Stimulated activated naive CD8-positive, alpha-beta T cell treated with anti-CD3 and anti-CD28 coated beads, Interleukin-15, Interleukin-2, amounts not matched to agents 100 U/mL and 50 U/mL, for 24 hours (primary cell): ENCODE measurements around the gene IRAG1.
"Not testable (repeated sequence)": the region's sequence is repeated elsewhere in the genome, so short reads cannot be mapped to it uniquely, and the experiment has no call there.

Experiments used
- ATAC-seq: fragments of 150-1000 bp; cut with Tn5 transposase; one replicate; pipeline ENCODE4 v1.10.0; 2021
- DNase-seq: peaks from one replicate; pipeline ENCODE4 v3.0.0; 2021

The IRAG1 gene

GRCh38 chr11:10699072-10699471 lies 5.5 kb upstream of the IRAG1 start:
- ATAC-seq (no peak), DNase-seq (no peak)

DNA sequence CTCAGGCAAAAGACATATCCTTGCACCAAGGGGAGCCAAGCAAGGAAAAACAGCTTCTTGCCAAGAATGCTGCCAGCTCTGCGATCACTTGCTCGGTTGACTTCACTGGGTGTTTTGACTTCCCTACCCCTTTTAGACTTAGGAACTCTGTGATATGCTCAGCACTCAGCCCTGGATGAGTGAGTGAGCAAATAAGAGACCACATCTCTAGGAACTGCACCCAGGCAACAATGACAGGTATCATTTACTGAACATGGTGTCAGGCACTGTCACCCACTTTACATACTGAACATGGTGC lies 3.7 kb upstream of the IRAG1 start:
- DNase-seq: no peak
- ATAC-seq: no peak

GRCh38 chr11:10696468-10697322 lies 3.1 kb upstream of the IRAG1 start:
- no peak for ATAC-seq
- DNase-seq: no peak

DNA sequence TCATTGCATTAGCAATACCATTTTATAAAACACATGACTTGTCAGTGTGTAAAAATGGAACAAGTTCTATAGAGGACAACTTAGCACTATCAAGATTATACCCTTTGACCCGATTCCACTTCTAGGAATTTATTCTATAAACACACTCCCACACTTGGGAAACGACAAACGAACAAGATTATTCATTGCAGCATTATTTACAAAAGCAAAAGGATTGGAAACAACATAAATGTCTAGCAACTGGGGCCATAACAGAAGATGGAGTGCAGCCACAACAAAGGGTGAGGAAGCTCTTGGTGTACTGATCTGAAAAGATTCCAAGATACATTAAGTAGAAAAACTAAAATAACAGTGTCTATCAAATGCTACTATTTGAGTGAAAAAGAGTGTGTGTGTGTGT lies 2.3 kb upstream of the IRAG1 start:
- no peak for ATAC-seq
- no peak for DNase-seq

- DNase-seq (no peak), ATAC-seq (no peak)
Observed at GRCh38 chr11:10694486-10695239, 1.1 kb upstream of the IRAG1 start.

GRCh38 chr11:10692531-10693115 lies 932 bp downstream of the IRAG1 start:
- DNase-seq: no peak

GRCh38 chr11:10688401-10688800 lies 5.2 kb downstream of the IRAG1 start:
- ATAC-seq (peak; percentile 46), DNase-seq (no peak)

More at GRCh38 chr11:10692531-10693115, 932 bp downstream of the IRAG1 start:
- no peak for ATAC-seq

- ATAC-seq (no peak), DNase-seq (no peak)
Observed at GRCh38 chr11:10686311-10686710, 7.2 kb downstream of the IRAG1 start.

DNA sequence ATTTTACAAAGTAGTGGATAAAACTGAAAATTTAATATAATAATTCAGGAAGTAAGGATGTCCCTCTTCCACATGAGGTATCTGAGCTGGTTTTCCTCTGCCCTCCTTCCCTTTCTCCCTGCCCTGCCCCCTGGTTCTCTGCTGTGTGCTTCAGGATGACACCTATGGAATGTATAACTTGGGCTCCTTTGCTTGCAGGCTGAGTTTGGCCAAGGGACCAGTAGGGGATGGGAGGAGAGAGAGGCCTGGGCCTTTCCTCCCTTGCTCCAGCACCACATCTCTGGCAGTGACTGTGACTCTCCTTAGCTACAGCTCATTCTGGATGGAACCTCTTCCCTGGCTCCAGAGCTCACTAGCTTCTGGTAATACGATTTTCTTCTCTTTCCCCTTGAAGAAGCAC lies 10.1 kb downstream of the IRAG1 start:
- ATAC-seq (no peak), DNase-seq (no peak)

- DNase-seq (no peak), ATAC-seq (no peak)
Observed at GRCh38 chr11:10680956-10681487, 12.5 kb downstream of the IRAG1 start.

DNA sequence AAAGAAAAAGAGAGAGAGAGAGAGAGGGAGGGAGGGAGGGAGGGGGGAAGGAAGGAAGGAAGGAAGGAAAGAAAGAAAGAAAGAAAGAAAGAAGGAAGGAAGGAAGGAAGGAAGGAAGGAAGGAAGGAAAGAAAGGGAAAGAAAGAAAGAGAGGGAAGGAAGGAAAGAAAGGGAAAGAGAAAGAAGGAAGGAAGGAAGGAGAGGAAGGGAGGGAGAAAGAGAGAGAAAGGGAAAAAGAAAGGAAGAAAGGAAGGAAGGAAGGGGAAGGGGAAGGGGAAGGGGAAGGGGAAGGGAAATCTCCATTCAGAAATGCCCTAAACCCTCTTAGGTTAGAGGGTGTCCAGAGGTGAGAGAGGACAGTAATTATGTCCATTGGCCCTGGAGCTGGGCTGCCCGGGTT lies 13.3 kb downstream of the IRAG1 start:
- ATAC-seq, DNase-seq: not testable (repeated sequence)

DNA sequence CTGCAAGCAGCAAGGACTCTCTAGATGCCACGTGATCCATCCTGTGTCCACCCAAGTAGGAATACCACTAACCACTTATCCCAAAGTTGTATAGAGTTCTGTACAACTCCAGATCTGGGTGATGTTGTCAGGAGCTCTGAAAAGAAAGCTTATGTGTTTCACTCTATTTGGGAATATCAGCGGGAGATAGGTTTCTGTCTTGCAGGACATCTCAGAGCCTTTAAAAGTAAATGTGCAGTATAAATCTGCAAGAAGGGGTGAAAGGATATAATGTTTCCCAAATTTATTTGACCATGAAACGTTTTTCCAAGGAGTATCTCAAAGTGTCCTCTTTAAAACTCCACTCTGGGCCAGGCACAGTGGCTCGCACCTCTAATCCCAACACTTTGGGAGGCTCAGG lies 13.9 kb downstream of the IRAG1 start:
- DNase-seq (no peak), ATAC-seq (no peak)

DNA sequence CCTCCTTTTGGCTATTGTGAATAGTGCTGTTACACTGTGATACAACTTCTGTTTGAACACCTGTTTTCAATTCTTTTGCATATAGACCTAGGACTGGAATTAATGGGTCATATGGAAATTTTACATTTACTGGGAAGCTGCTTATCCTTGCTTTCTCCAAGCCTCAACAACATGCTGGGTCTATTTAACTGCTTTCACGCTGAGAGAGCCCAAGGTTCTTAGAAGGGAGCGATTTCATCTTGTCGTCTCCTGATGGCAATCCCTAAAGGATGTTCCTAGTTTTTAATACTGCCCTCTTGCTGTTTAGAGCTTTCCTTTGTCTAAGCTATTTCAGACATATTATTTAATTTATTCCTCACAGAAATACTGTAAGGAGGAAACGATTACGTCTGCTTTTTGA lies 15.5 kb downstream of the IRAG1 start:
- ATAC-seq (no peak), DNase-seq (no peak)

GRCh38 chr11:10676919-10677318 lies 16.6 kb downstream of the IRAG1 start:
- no peak for DNase-seq
- ATAC-seq: no peak

DNA sequence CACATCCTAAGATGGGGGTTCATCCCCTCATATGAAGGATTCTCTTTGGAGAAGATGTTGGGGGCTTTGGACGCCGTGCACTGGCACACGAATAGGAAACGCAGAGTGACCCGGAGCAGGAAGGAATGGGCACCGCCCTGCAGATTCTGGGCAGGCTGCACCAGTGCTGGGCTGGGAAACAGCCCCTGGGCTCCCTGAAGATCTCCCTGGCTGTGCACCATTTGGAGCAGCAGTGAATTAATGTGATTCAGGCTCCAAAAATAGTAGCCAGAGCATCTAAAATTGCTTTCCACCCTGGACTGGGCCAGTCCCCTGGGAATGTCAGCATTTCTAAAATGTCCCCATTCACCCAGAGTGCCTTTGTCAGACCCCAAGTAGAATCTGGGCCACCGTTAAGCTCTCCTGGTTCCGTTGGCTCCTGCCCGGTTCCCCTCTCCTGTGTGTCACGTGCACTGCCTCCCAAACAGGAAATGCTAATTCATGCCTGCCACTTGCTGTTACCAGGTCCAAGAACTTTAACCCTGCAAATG lies 18.6 kb downstream of the IRAG1 start:
- no peak for ATAC-seq

DNA sequence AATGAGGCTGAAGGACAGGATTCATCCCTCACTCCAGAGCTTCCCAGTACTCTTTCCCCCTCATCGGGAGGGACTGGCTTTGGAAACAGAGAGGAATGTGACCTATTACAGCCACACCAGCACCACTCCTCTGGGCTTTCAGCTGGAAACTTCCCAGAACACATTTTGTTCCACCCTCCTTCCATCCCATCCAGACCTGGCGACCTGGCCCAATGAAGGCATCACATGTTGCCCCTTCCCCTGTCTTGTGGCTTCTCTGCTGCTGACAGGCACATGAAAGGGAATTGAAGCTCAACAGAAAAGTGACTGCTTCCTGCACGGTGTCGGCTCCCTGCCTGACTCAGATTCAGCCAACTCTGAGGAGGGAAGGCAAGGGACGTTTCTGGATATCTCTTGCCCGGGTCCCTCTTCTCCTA lies 19.1 kb downstream of the IRAG1 start:
- DNase-seq (no peak), ATAC-seq (no peak)

More for the DNA sequence above, 18.6 kb downstream of the IRAG1 start:
- no peak for DNase-seq

DNA sequence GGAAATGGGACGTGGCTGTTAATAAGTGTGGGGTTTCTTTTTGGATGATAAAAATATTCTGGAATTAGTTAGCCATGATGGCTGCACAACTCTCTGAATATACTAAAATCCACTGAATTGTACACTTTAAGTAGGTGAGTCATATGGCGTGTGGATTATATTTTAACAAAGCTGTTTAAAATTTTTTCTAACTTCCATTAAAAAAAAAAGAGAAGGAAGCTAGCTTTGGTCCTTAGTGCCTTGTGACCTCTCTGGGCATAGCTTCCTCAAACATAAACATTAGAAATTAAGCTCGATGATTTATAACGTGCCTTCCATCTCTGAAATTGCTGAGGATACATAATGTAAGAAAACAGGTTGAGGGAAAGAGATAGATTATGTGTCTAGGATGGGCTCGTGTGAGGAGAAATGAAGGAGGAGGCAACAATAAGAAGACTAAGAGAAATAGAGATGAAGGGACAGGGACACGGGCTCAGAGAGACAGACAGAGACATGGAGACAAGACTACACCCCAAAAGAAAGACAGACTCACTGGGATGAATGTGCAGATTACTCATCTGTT lies 20.0 kb downstream of the IRAG1 start:
- DNase-seq (no peak), ATAC-seq (no peak)

DNA sequence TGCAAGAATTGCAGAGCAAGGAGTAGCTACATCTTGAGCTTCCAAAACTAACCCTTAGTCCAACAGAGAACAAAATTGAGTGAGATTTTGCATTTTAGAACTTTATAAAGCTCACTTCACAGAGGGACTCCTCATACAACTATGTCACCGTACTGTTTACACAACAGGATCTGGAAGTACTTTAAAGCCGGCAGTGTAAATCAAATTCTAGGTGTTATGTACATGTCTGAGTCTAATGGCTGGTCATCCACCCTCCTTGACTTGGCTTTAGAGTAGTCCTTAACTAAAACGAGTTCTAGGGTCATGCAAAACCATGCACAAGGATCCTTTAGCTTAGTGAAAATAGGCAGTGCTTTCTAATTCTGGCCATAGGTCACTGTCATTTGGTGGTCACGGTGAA lies 23.5 kb downstream of the IRAG1 start:
- no peak for ATAC-seq
- no peak for DNase-seq

DNA sequence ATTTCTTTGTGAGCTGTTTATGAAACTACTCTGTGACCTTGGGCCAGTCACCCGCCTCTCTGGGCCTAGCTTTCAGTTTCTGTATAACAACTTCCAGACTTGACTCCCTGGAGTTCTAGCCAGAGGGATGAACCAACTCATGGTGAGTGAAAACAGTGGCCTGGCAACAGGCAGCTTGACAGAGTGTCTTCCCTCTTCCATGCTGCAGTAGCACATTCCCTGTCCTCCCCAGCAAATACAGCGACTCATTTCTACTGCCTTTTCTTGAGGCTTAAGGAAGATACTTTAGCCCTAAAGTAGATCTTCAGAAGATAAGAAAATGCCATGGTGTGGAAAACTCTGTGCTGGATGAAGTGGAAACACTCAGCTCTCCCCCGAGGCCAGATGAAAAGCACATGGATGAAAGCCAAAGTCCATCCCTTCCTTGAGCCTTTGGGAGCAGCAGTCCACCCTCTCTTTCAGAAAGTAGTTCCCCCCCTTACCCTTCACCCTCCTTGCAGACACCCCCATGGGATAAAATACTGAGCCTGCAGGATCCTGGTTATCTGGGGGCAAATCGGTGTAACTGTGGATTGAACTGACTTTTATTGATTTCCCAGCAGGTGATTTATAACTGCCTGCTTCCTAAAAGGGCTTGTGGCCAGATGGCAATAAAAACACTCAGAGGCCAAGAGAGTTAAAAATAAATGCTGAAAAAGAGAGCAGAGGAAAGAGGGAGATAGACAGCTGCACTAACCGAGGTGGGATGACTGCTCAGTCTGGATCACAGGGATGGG lies 24.1 kb downstream of the IRAG1 start:
- no peak for ATAC-seq
- DNase-seq: no peak

GRCh38 chr11:10667521-10667885 lies 26.1 kb downstream of the IRAG1 start:
- no peak for DNase-seq
- ATAC-seq: no peak
